Right cardiac atrium (tissue), 5 donors: Measurements from ENCODE around the gene SAFB. TPM values are rescaled to one million over a fixed set of nuclear protein-coding genes. Genes with fewer than 3 reads are reported as not detected.

Experiments
- ATAC-seq, 2 donors: fragments of 200-7000 bp; cut with Tn5 transposase; one replicate each; pipeline versions ENCODE4 v1.8.0 to v1.9.1; 2020; ENCODE audit warnings: moderate library complexity in 2 of 2, mild to moderate bottlenecking in 1 of 2
- DNase-seq, 3 donors: peaks; one replicate each; pipeline ENCODE4 v3.0.0-alpha.2; 2020
- H3K27ac ChIP-seq: one replicate; pipeline ENCODE4 v1.5.1; 2013; ENCODE audit warnings: mild to moderate bottlenecking, low read length, control low read depth, moderate library complexity
- H3K27me3 ChIP-seq: one replicate; pipeline ENCODE4 v1.6.1; 2013; ENCODE audit not compliant: control insufficient read depth, insufficient read depth
- H3K4me1 ChIP-seq: one replicate; pipeline ENCODE4 v1.6.1; 2013; ENCODE audit warnings: low read length; ENCODE audit not compliant: control insufficient read depth, insufficient read depth
- H3K4me3 ChIP-seq: one replicate; pipeline ENCODE4 v1.5.1; 2013; ENCODE audit warnings: low read length, control low read depth
- H3K9me3 ChIP-seq: one replicate; pipeline ENCODE4 v1.6.1; 2013; ENCODE audit warnings: low read length; ENCODE audit not compliant: control insufficient read depth
- WGBS: extraction: QIAGEN DNeasy Blood & Tissue Kit; methylation state at CpG from one replicate; pipeline ENCODE4 v1.1.7; 2013; 5-methylcytosine and 5-hydroxymethylcytosine counted together
- intact Hi-C, 4 donors: fragments of 100-400 bp; cut with DNase I; formaldehyde crosslinking; loops; one replicate each; pipeline versions ENCODE4 v1.11.0 to v1.14.0; 2022 to 2023
- polyA plus RNA-seq: library from polyadenylated mRNA; stranded (reverse); fragments of 200-250 nt; gene quantifications from one replicate; pipeline ENCODE4 v1.2.3, GENCODE V29; 2013
- total RNA-seq, 4 donors: library from RNA; stranded (reverse); fragmentation: NEBNext Ultra II Directional; extraction: Animal tissue kit (Norgen Biotek cat#: 25700); gene quantifications; one replicate each; pipeline ENCODE4 v1.2.1, GENCODE V29; 2021
- donor health status: healthy with polysubstance abuse.
- donor health status: DM: no; HTN: yes; CAD: no.
- donor health status: DM: no; HTN: no; CAD: no.
- donor health status: DM: no; HTN: yes; CAD: no; lungs with severe emphysema.
- donor health status: DM: yes; HTN: yes; CAD: no.

The SAFB gene
- total and polyA plus RNA-seq, 5 donors: 48.4 to 65.0 (median 61.7) TPM

DNA sequence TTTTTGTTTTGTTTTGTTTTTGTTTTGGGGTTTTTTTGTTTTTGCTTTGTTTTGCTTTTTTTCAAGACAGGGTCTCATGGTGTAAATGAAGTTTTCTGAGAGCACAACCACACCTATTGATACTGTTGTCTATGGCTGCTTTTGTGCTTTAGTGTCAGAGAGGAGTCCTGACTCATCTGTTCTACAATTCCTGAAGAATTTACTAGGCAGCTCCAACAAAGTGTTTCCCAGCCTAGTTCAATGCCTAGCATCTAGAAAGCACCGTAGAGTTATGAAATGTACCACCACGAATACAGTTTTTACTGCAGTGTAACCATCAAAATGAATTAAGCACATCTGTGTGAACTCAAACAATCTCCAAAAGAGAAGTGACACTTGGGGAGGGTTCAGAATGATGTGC lies 21.2 kb downstream of the SAFB start:
- Histone ChIP-seq H3K4me3 (no peak overlapping the region), H3K27ac (no peak overlapping the region), H3K4me1 (no peaks in the 10 kb centered on the region), H3K27me3 (no peaks in the 10 kb centered on the region), H3K9me3 (no peaks in the 10 kb centered on the region)
- DNase-seq (no peak), ATAC-seq (no peak)
- intact Hi-C loops: no loop called here
- 86% methylated on average over 2 of the region's 2 CpGs for whole genome bisulfite sequencing

DNA sequence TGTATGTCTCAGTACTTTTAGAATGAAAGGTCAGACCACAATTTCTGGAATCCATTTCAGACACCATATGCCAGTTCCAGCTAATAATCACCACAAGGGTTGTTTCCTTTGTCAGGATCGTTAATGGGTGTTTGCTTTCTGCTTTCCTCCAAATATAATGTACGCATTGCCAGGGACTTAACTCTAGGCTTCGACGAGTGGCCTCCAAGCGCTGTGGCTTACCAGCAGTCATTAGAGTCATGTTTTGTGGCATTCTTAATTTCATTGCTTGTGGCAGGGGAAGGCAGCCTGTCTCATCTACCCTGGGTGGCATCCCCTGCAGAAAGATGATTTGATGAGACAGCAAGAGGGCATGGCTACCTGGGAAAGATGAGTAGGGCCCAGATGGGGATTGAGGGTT lies 22.5 kb downstream of the SAFB start:
- DNase-seq (no peak), ATAC-seq (no peak)
- no peaks in the 10 kb centered on the region for H3K9me3 ChIP-seq
- intact Hi-C loops: no loop called here
- WGBS: 91% methylated on average over 5 of the region's 5 CpGs
- H3K27ac ChIP-seq: no peak overlapping the region
- H3K4me3 ChIP-seq: no peak overlapping the region
- H3K27me3 ChIP-seq: no peaks in the 10 kb centered on the region
- no peaks in the 10 kb centered on the region for H3K4me1 ChIP-seq

DNA sequence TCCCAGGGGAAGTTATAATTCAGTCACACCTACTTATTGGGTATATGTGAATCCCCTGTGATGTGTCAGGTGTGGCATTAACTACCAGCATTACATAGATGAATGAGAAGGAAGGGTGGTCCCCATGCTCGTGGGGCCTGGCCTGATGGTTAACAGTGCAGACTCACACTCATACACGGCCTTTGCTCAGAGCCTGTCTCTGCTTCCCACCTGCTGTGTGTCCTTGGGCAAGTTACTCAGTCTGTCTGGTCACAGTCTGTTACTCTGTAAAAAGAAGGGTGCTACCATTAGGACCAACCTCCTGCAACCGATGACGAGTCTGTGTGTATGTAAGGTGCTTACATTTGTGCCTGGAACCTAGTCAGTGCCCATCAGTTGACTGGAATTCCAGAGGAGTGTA lies 23.8 kb downstream of the SAFB start:
- intact Hi-C loops: no loop called here
- ATAC-seq (no peak), DNase-seq (no peak)
- H3K27ac ChIP-seq: no peak overlapping the region
- H3K27me3 ChIP-seq: no peaks in the 10 kb centered on the region
- no peak overlapping the region for H3K4me3 ChIP-seq
- no peaks in the 10 kb centered on the region for H3K9me3 ChIP-seq
- 91% methylated on average over 4 of the region's 4 CpGs for WGBS
- no peaks in the 10 kb centered on the region for H3K4me1 ChIP-seq

DNA sequence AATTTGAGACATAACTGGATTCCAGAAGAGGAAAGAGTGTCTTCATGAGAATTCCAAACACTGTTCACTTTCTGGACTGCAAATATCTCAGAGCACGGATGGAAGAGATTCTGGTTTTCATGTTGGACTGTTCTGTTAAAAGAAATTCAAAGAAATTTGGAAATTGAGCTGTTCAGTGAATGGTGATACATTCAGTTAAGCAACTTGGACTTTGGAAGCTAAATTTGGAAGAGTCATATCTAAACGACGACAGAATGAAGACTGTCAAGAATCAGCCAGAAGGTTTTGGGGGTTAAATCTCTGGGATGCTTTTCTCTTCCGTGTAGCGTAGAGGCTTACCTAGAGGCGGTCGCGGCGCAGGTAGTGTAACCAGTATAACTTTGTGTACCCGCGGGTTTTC lies 25.6 kb downstream of the SAFB start:
- 91% methylated on average over 10 of the region's 11 CpGs for WGBS
- intact Hi-C loops: no loop called here

DNA sequence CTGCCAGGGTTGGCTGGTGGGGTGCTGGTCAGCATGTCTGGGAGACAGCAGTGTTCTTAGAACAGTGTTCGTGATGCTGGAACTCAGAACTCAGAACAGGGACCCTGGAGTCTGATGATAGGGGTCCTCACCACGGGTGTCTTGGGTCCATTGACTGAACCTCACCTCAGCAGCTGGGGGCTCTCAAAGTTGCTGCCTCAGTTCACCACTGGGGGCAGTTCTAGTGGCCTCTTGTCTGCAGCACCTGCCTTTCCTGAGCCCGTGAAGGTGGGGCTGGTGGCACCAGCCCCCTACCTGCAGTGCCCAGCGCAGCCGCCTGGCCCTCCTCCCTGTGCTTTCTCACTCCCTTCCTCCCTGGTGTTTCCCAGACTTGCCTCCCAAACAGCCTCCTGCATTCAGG lies 28.5 kb downstream of the SAFB start:
- intact Hi-C loops: no loop called here
- ATAC-seq (no peak), DNase-seq (no peak)
- Histone ChIP-seq H3K4me1 (no peaks in the 10 kb centered on the region), H3K9me3 (no peaks in the 10 kb centered on the region), H3K27me3 (no peaks in the 10 kb centered on the region), H3K27ac (no peak overlapping the region), H3K4me3 (no peak overlapping the region)
- WGBS: 96% methylated on average over 5 of the region's 5 CpGs

More for the DNA sequence above, 25.6 kb downstream of the SAFB start:
- Histone ChIP-seq H3K27ac (no peak overlapping the region), H3K27me3 (no peaks in the 10 kb centered on the region), H3K9me3 (no peaks in the 10 kb centered on the region), H3K4me3 (no peak overlapping the region), H3K4me1 (no peaks in the 10 kb centered on the region)
- ATAC-seq: no peak
- DNase-seq: no peak

DNA sequence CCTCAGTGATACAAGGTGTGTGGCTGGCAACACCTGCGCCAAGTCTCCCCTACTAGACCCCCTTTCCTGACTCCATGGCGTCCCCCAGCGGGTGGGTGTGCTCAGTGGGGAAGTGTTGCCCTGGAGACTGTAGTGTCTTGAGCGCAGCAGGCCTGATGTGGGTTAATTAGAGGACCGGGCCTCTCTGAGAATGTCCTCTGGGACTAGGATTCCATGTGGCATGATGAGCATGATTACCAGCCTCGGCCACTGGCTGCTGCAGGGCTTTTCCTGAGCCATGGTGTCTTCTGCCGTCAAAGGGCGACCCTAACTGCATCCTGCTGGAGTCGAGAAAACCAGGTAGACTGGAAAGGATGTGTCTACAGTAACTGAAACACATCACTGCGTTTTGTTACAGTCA lies 29.4 kb downstream of the SAFB start:
- DNase-seq (no peak), ATAC-seq (no peak)
- H3K27me3 ChIP-seq: no peaks in the 10 kb centered on the region
- H3K27ac ChIP-seq: no peak overlapping the region
- no peak overlapping the region for H3K4me3 ChIP-seq
- 86% methylated on average over 10 of the region's 10 CpGs for WGBS
- intact Hi-C loops: no loop called here
- no peaks in the 10 kb centered on the region for H3K9me3 ChIP-seq
- H3K4me1 ChIP-seq: no peaks in the 10 kb centered on the region

DNA sequence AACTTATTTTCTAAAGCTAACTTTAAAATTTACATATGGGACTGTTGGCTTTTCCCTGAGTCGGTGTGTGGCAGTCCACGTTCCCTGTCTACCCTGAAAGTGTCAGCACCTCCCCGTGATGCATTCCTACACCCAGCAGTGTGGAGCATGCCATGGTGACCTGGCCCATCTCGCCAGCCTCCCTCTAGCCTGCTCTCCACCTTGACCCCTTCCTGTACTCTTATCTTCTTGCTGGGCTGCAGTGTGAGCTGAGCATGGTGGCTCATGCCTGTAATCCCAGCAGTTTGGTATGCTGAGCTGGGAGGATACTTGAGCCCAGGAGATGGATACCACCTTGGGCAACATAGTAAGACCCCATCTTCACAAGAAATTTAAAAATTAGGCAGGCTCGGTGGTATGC lies 32.0 kb downstream of the SAFB start:
- Histone ChIP-seq H3K27me3 (no peaks in the 10 kb centered on the region), H3K27ac (no peak overlapping the region), H3K4me1 (no peaks in the 10 kb centered on the region), H3K4me3 (no peak overlapping the region), H3K9me3 (no peaks in the 10 kb centered on the region)
- ATAC-seq (no peak), DNase-seq (no peak)
- intact Hi-C loops: no loop called here
- WGBS: 68% methylated on average over 5 of the region's 5 CpGs

DNA sequence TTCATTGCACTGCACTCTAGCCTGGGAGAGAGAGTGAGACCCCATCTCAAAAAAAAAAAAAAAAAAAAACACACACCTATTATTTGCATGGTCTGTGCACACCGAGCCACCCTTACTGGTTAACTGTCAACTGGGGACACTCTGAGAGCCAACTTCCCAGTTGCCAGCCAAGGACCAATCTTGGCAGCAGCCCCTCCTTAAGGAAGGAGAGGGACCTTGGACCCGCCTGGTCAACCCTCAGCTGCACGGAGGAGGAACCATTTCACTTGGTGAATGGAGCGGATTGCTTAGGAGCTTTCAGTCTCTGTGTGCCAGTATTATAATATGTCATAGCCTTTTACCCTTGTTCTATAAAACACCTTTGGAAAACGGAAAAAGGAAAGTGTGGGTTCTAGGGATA lies 32.5 kb downstream of the SAFB start:
- intact Hi-C loops: no loop called here
- whole genome bisulfite sequencing: 81% methylated on average over 5 of the region's 5 CpGs
- no peaks in the 10 kb centered on the region for H3K9me3 ChIP-seq
- ATAC-seq (no peak), DNase-seq (no peak)
- H3K4me3 ChIP-seq: no peak overlapping the region
- H3K27ac ChIP-seq: no peak overlapping the region
- H3K4me1 ChIP-seq: no peaks in the 10 kb centered on the region
- no peaks in the 10 kb centered on the region for H3K27me3 ChIP-seq

DNA sequence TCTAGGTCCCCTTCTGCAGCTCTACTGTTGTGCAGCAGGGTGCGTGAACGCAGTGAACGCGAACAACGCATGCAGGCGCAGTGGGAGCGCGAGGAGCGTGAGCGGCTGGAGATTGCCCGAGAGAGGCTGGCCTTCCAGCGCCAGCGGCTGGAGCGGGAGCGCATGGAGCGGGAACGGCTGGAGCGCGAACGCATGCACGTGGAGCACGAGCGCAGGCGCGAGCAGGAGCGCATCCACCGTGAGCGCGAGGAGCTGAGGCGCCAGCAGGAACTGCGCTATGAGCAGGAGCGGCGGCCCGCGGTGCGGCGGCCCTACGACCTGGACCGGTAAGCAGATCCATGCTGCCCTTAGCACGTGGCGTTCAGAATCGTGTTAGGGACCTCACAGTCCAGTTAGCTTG lies 38.6 kb downstream of the SAFB start:
- 98% methylated on average over 42 of the region's 42 CpGs for WGBS
- Histone ChIP-seq H3K27me3 (no peaks in the 10 kb centered on the region), H3K4me1 (no peaks in the 10 kb centered on the region), H3K27ac (no peak overlapping the region), H3K9me3 (no peaks in the 10 kb centered on the region), H3K4me3 (no peak overlapping the region)
- intact Hi-C loops: no loop called here
- no peak for ATAC-seq
- peak in 1 of 3 donors; percentile 53 for DNase-seq

DNA sequence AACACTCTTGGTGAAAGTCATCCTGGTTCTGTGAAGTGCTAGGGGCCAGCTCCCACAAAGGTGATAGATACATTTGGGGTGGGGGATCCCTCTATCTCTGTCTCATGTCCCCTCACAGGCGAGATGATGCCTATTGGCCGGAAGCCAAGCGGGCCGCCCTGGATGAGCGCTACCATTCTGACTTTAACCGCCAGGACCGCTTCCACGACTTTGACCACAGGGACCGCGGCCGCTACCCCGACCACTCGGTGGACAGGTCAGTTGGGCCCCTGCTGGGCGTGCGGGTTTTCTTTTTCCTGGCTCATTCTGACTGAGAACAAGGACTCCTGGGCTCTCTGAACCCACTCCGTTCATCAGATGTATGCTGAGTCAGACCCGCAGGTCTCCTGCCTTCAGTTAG lies 41.0 kb downstream of the SAFB start:
- ATAC-seq (no peak), DNase-seq (peak in 1 of 3 donors; percentile 49)
- WGBS: 94% methylated on average over 17 of the region's 17 CpGs
- Histone ChIP-seq H3K4me1 (no peaks in the 10 kb centered on the region), H3K27ac (no peak overlapping the region), H3K4me3 (no peak overlapping the region), H3K9me3 (no peaks in the 10 kb centered on the region), H3K27me3 (no peaks in the 10 kb centered on the region)
- intact Hi-C loops: no loop called here

DNA sequence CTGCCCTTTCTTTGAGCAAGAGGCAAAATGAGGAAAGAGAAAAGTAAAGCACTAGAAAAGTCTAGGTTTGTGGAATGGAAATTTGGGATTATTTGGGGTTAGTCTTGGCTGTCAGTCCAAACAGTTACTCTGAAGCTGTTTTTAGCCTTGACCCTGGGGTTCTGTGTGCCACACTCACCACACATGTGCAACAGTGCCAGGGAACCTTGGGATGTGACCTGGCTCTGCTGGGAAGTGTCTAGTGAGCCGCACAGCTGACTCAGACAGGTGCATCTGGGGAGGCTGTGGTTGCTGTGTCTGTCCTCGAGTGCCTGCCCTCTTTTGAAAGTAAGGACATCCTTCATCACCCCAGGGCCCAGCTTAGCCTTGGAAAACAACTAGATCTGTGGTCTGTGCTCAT lies 41.6 kb downstream of the SAFB start:
- no peak overlapping the region for H3K27ac ChIP-seq
- H3K4me1 ChIP-seq: no peaks in the 10 kb centered on the region
- no peaks in the 10 kb centered on the region for H3K27me3 ChIP-seq
- DNase-seq: no peak
- intact Hi-C loops: no loop called here
- H3K4me3 ChIP-seq: no peak overlapping the region
- no peak for ATAC-seq
- no peaks in the 10 kb centered on the region for H3K9me3 ChIP-seq
- 88% methylated on average over 2 of the region's 2 CpGs for WGBS

DNA sequence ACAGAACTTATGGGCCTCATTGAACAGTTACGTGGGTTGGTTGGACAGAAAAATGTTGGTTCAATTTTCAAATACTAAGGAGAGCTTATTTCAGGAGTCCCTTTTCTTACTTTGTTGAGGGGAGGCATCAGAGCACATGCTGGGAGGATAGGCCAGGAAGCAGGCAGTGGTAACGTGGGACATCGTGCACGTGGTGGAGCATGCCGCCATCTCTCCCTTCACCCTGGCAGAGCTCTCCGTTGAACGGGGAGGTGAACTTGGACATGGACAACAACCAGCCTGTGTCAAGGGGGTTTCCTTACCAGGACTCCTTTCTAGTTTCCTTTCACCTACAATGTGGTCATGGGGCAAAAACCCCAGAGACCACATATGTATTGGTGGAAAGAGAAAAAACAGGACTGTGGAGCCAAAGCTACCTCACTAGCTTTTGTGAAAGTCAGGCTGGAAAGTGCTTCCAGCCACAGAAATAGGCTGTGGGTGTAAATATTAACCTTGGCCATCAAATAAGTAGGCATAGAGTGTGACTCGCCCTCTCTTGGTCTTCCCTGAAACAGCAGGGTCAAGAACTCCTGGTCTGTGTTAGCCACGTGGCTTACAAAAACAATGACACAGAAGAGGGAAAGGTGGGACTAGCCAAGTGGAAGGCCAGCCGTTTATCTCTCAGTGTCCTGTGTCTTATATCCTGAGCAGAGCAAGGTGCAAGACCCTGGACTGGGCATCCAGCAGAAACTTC lies 43.1 kb downstream of the SAFB start:
- no peak overlapping the region for H3K27ac ChIP-seq
- H3K27me3 ChIP-seq: no peaks in the 10 kb centered on the region
- no peak overlapping the region for H3K4me3 ChIP-seq
- H3K4me1 ChIP-seq: no peaks in the 10 kb centered on the region
- 79% methylated on average over 10 of the region's 10 CpGs for WGBS
- ATAC-seq: no peak
- no peak for DNase-seq
- intact Hi-C loops: no loop called here
- H3K9me3 ChIP-seq: no peaks in the 10 kb centered on the region
